Endothelial cell (in vitro differentiated cells): ENCODE data around the gene PAX4. TPM values are rescaled to one million over a fixed set of nuclear protein-coding genes. Genes with fewer than 3 reads are reported as not detected.
A peak's percentile ranks its signal among the peaks of the same experiment; 100 is the strongest.

ENCODE experiments used
- DNase-seq: peaks from one replicate; pipeline ENCODE4 v3.0.0; 2021; ENCODE audit warnings: low spot score
- H3K27ac Mint-ChIP-seq: one replicate; pipeline ENCODE4 v1.8.0; 2021; ENCODE audit warnings: mixed read lengths, inconsistent platforms; ENCODE audit not compliant: unreplicated experiment
- H3K27me3 Mint-ChIP-seq: one replicate; pipeline ENCODE4 v1.8.0; 2021; ENCODE audit warnings: mild to moderate bottlenecking, moderate library complexity, mixed read lengths, inconsistent platforms; ENCODE audit not compliant: unreplicated experiment
- H3K36me3 Mint-ChIP-seq: one replicate; pipeline ENCODE4 v1.8.0; 2021; ENCODE audit warnings: mild to moderate bottlenecking, low read depth, mixed read lengths, inconsistent platforms; ENCODE audit not compliant: unreplicated experiment
- H3K4me1 Mint-ChIP-seq: one replicate; pipeline ENCODE4 v1.8.0; 2021; ENCODE audit warnings: mild to moderate bottlenecking, mixed read lengths, inconsistent platforms; ENCODE audit not compliant: unreplicated experiment
- H3K4me3 Mint-ChIP-seq: one replicate; pipeline ENCODE4 v1.8.0; 2021; ENCODE audit warnings: mild to moderate bottlenecking, mixed read lengths, inconsistent platforms; ENCODE audit not compliant: unreplicated experiment
- H3K9me3 Mint-ChIP-seq: one replicate; pipeline ENCODE4 v1.8.0; 2021; ENCODE audit warnings: mixed read lengths, inconsistent platforms; ENCODE audit not compliant: unreplicated experiment
- total RNA-seq: library from RNA; stranded (reverse); fragmentation: NEBNext Ultra II Directional; extraction: Animal tissue kit (Norgen Biotek cat#: 25700); gene quantifications from one replicate; pipeline ENCODE4 v1.2.1, GENCODE V29; 2021; ENCODE audit not compliant: unreplicated experiment
- TF ChIP-seq, protein P1 (sequence below): fragments of 200-600 bp; sonication (generic); IDR thresholded peaks from one replicate; pipeline ENCODE4 v1.5.0; 2021; ENCODE audit warnings: antibody characterized with exemption; ENCODE audit not compliant: unreplicated experiment

PAX4 gene
- total RNA-seq, 1 donor from 2014 or later = 0.33 TPM

DNA sequence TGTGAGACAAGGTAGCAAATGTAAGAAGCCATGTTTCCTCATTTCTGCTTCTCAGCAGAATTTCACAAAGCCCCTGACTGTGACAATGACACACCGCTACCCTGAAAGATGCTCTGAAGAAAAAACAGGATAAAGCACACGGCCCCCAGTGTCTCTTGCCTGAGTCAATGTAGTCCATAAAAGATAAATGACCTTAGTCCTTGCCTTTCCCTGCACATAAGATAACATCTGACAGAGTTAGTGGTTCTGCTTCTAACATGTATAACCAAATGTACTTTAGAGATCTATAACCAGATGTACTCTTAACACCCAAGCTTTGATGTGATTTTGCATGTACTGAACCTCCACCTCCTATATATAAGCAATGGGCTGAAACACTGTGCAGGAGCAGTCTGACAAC lies 31.0 kb upstream of the PAX4 start:
- no peak for DNase-seq
- TF ChIP-seq, protein P1, sequence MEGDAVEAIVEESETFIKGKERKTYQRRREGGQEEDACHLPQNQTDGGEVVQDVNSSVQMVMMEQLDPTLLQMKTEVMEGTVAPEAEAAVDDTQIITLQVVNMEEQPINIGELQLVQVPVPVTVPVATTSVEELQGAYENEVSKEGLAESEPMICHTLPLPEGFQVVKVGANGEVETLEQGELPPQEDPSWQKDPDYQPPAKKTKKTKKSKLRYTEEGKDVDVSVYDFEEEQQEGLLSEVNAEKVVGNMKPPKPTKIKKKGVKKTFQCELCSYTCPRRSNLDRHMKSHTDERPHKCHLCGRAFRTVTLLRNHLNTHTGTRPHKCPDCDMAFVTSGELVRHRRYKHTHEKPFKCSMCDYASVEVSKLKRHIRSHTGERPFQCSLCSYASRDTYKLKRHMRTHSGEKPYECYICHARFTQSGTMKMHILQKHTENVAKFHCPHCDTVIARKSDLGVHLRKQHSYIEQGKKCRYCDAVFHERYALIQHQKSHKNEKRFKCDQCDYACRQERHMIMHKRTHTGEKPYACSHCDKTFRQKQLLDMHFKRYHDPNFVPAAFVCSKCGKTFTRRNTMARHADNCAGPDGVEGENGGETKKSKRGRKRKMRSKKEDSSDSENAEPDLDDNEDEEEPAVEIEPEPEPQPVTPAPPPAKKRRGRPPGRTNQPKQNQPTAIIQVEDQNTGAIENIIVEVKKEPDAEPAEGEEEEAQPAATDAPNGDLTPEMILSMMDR = no peak
- Mint-ChIP-seq H3K9me3 (no peaks in the 10 kb centered on the region), H3K27ac (no peak overlapping the region), H3K4me1 (peaks cover 31% of the 10 kb centered on the region), H3K36me3 (peaks cover 9% of the 10 kb centered on the region), H3K4me3 (no peak overlapping the region), H3K27me3 (peaks cover 18% of the 10 kb centered on the region)

DNA sequence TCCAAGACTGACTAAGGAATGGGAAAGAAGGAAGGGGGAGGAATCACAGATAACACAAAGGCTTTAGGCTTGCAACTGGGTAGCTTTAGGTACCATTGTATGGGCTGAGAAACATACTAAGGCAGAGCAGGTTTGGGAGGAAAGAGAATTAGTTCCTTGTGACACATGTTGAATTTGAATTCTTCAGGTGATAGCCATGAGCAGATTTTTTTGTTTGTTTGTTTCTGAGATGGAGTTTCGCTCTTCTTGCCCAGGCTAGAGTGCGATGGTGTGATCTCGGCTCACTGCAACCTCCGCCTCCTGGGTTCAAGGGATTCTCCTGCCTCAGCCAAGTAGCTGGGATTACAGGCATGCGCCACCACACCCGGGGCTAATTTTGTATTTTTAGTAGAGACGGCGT lies 29.7 kb upstream of the PAX4 start:
- no peak overlapping the region for H3K27ac Mint-ChIP-seq
- no peak for DNase-seq
- H3K27me3 Mint-ChIP-seq = peaks cover 14% of the 10 kb centered on the region
- peaks cover 3% of the 10 kb centered on the region for H3K36me3 Mint-ChIP-seq
- no peaks in the 10 kb centered on the region for H3K9me3 Mint-ChIP-seq
- H3K4me1 Mint-ChIP-seq = peaks cover 29% of the 10 kb centered on the region
- no peak overlapping the region for H3K4me3 Mint-ChIP-seq
- TF ChIP-seq, protein P1 = no peak

DNA sequence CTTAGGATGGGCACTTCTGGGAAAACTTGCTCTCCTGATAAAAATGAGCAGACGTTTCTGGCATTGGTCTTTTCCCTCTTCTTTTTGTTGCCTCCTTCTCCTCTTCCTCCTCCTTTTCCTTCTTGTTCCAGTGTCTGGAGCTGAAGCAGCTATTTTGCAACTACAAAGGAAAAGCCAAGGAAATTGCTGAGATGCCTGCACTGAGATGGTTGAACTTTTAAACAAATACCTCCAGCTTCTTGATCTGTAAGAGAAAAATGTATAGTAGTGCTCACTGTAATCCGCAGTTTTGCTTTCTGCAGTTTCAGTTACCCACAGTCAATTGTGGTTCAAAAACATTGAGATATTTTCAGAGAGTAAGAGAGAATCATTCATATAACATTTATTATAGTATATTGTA lies 26.5 kb upstream of the PAX4 start:
- no peaks in the 10 kb centered on the region for H3K36me3 Mint-ChIP-seq
- H3K9me3 Mint-ChIP-seq = no peaks in the 10 kb centered on the region
- peak overlapping the region; percentile 31 for H3K4me3 Mint-ChIP-seq
- H3K27ac Mint-ChIP-seq = peak overlapping the region; percentile 76
- TF ChIP-seq, protein P1 = no peak
- DNase-seq = no peak
- peaks cover 27% of the 10 kb centered on the region for H3K4me1 Mint-ChIP-seq
- H3K27me3 Mint-ChIP-seq = peaks cover 9% of the 10 kb centered on the region

DNA sequence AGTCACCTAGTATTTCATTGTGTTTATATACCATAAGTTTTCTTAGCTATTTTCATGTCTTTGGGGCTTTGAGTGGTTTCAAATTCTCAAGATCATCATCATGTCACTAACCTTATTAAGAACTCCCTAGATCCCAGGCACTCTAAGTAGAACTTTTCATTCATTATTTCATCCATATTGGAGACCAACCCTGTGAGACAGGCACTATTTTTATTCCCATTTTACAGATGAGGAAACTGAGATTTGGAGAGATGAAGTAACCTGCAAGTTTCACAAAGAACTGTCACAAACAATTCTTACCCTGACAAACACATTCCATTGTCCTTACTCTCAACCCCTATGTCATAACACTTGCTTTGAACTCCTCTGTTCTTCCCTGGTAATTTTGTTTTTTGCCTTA lies 20.3 kb upstream of the PAX4 start:
- no peak overlapping the region for H3K27ac Mint-ChIP-seq
- H3K9me3 Mint-ChIP-seq = no peaks in the 10 kb centered on the region
- H3K4me3 Mint-ChIP-seq = no peak overlapping the region
- H3K36me3 Mint-ChIP-seq = no peaks in the 10 kb centered on the region
- peaks cover 9% of the 10 kb centered on the region for H3K27me3 Mint-ChIP-seq
- peaks cover 25% of the 10 kb centered on the region for H3K4me1 Mint-ChIP-seq
- no peak for DNase-seq
- TF ChIP-seq, protein P1 = no peak

DNA sequence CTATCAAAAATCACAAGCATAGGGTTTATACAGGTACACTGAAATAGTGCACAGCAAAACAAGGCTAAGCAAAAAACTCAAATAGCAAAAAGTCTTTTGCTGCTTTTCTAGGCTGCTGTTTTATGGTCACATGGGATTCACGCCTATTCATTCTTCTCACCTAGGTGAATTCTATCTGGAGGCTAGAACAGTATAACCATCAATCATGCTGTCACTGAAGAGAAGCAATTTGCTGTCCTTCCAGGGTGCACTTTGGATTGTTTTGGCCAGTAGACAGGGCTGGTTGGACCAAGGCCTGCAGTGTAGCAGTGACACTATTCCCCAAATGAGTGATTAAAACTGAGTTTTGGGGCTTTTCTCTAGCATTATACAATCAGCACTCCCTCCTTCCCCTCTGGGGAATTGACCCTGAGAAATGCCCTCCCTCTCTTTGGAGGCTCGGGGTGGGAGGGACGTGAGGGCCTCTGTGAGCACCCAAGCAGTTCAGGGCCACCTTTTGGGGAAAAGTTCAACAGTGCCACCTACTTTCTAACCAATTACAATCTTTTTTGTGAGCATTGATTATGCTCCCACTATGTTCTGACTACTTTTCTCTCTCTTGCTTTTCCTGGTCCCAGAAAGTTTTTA lies 17.8 kb upstream of the PAX4 start:
- Mint-ChIP-seq H3K4me1 (peaks cover 21% of the 10 kb centered on the region), H3K4me3 (no peak overlapping the region), H3K9me3 (no peaks in the 10 kb centered on the region), H3K36me3 (no peaks in the 10 kb centered on the region), H3K27ac (peak overlapping the region; percentile 22), H3K27me3 (peaks cover 7% of the 10 kb centered on the region)
- TF ChIP-seq, protein P1 = no peak
- DNase-seq = no peak
